HG02840 (cell line): ENCODE data around the gene ARHGAP22.

ENCODE experiments used
- ATAC-seq: cut with Tn5 transposase; IDR thresholded peaks from one replicate; pipeline ENCODE4 v1.9.1; 2021; ENCODE audit warnings: mild to moderate bottlenecking, moderate library complexity, moderate number of reproducible peaks; ENCODE audit not compliant: unreplicated experiment, low FRiP score

The ARHGAP22 gene

GRCh38 chr10:48592346-48592745, 12.5 kb downstream of the ARHGAP22 start:
- no peak for ATAC-seq

DNA sequence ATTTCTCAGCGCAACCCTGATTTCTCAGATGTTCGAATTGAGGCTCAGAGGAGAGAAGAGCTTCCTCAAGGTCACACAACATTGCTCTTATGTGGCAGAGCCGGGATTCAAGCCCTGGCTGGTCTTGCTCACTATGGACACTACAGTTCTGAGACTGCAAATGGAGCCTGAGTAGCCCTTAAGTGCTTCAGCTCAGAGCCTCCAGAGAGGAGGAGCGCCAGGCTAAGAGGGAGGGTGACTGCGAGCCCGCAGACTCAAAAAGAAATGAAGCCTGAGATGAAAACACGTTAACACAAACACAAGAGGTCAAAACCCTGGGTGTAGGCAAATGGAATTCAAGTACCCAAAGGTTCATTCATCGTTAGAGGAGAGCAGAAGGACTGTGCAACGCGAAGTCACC, 13.9 kb downstream of the ARHGAP22 start:
- no peak for ATAC-seq

DNA sequence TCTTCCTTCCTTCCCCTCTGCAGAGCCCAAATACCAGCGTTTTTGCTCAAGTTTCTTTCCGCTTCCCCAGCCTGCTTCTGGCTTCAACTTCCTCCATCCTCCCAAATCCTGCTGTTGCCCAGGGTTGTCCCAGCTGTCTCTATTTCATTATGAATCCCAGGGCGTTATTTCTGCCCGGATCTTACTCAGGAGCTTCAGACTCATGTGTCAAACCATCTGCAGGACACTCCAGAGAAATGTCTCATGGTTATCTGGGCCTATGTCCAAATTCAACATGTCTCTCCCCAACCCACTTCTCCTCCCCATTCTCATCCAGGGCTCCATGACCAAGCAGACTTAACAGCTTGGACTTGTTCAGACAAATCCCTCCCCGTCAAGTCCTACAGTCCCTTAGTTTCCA, 15.6 kb downstream of the ARHGAP22 start:
- no peak for ATAC-seq

GRCh38 chr10:48587819-48588218, 17.1 kb downstream of the ARHGAP22 start:
- no peak for ATAC-seq

DNA sequence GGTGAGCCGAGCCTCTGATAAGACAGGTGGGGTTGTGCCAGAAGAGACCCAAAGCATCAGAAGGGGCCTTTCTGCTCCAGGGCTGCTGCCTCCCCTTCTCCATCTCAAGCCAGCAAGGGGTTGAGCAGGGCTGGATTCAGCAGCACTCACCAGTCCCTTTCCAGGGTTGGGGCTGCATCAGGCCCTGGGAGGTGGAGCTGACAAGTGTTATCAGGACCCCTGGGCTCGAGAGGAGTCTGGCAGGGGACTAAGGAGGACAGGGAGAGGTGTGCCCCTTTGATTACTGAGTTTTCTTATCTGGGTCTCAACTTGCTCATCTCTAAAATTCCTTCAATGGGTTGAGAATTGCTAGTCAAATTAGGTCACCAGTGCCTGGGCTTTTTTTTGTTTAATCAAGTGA, 17.8 kb downstream of the ARHGAP22 start:
- ATAC-seq, result no peak

- ATAC-seq, result no peak
Measured at GRCh38 chr10:48582970-48583369, 21.9 kb downstream of the ARHGAP22 start.

GRCh38 chr10:48580236-48580635, 24.6 kb downstream of the ARHGAP22 start:
- no peak for ATAC-seq

DNA sequence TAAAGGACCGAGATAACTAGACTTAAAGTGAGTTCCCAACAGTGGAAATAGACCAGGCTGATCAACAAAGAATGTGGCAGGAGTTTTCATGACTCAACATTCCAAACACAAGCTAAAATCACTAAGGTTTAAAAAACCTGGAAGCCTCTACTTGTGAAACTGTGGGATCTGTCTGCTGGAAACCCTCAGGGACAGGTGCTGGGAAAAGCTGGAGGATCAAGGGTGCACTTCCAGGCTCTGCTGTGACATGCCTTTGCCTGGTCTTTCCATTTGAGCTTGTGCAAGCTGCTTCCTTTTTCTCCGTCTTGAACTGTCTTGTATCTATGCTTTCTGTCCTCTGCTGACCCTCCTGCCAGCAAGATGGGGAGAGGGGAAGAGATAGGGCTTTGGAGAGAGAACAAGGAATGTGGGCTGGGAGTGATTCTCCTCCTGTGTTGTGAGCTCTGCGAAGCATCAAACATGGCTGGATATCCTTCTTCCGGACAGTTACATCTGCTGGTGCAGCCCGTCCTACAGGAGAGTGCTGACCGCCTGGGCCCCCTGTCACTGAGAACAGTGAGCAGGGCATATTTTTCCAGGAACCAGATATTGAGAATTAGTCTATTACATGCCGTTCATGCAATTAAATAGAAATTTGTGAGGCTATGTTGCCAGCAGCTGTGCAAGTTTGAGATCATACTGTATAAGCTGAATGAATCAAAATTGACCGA, 25.5 kb downstream of the ARHGAP22 start:
- no peak for ATAC-seq

GRCh38 chr10:48577158-48577557, 27.7 kb downstream of the ARHGAP22 start:
- no peak for ATAC-seq

- ATAC-seq, result no peak
Measured at GRCh38 chr10:48576501-48576900, 28.4 kb downstream of the ARHGAP22 start.

DNA sequence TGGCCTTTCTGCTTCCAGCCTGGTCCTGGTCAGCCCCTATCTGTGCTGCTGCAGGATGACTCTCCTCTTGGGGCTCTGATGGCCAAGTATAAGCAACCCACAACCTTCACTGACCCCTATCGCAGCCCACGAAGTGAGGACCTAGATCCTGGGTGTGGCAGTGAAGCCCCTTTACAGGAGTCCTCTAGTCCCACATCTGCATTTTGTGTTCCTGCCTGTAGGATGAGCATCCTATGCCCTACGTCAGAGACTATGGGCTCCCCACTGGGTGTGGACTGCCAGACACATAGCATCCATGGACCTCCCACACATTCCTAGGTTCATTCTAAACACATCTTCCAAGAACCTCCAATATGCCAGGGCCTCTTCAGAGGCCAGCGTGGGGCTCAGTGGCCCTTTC, 29.0 kb downstream of the ARHGAP22 start:
- ATAC-seq, result no peak

DNA sequence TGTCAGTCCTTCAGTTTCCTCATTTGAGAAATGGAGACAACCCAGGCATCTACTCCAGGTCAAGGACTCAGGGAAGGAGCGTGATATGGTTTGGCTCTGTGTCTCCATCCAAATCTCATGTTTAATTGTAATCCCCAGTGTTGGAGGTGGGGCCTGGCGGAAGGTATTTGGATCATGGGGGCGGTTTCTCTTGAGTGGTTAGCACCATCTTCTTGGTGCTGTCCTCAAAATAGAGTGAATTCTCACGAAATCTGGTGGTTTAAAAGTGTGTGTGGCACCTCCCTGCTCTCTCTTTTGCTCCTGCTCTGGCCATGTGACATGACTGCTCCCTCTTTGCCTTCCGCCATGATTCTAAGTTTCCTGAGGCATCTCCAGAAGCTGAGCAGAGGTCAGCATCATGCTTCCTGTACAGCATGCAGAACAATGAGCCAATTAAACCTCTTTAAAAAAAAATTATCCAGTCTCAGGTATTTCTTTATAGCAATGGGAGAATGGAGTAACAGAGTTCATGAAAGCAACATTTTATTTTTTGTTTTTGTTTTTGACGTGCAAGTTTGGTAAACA, 30.0 kb downstream of the ARHGAP22 start:
- ATAC-seq, result no peak

- ATAC-seq, result no peak
Measured at GRCh38 chr10:48574322-48574796, 30.5 kb downstream of the ARHGAP22 start.

DNA sequence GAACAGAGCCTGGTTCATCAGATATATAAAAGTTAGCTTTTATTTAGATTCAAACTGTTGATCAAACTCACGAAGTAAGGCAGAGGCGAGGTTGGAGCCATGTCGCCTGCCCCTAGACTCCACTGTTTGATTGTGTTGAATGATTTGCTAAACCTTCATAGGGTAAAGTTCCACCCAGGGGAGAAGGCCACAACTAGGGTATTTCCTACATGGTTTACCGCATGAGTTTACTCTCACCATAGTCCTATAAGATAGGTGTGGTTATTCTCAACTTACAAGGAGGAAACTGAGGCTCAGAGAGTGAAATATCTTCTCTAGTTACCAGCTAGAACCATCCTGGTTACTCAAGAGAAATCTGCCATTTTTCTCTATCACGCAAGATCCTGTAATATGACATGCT, 31.8 kb downstream of the ARHGAP22 start:
- ATAC-seq, result no peak

DNA sequence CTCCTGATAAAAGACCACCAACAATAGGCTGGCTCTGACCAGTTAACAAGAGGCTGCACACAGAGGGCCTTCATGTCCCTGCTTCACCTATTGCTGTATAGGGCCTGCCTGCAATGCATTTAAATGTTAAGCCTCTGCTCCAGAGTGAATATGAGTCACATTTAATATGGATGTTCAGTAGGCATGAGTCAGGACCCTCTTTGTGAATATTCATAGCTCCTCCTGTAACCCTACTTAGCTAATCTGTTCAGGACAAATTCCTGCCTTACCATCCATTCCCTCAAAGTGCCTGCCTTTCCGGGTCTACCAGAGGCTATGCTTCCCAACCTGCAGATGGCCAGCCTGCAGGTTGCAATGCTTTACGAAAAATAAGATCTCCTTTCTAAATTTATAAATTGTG, 32.5 kb downstream of the ARHGAP22 start:
- ATAC-seq, result no peak

DNA sequence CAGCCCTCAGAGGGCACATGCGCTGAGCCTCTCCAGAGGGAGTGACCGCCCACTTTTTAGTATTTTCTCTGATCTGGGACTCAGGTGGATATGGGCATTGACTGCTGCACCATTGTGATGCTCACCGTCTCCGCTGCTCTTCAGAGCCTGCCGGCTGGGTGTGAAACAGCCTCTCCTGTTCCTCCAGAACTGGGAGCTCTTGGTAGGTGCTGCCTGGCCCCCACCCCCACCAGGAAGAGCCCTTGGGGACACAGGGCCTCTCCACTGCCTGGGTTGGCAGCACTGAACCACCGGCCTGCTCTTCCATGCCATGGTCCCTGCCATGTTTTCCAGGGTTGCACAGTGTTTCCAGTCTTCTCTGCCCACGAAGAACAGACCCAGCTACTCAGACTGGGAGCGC, 36.3 kb downstream of the ARHGAP22 start:
- ATAC-seq, result no peak

GRCh38 chr10:48568131-48568530, 36.7 kb downstream of the ARHGAP22 start:
- no peak for ATAC-seq

DNA sequence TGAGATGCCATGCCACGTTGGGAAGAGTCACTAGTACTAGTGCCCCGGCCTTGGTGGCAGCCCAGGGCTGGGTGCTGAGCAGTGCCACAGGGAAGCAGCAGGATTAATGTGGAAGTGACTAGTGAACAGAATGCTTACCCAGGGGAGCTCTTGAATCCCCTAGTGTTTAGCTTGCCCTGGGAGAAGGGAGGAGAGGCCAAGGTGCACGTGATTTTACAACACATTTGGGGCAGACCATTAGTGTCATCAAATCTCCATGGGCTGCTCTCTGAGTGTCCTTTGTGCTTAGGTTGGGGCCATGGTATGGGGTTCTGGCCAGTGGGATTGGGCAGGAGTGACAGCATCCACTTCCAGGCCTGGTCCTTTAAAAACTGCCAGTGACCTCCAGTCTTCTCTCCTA, 37.5 kb downstream of the ARHGAP22 start:
- no peak for ATAC-seq

- ATAC-seq, result no peak
Measured at GRCh38 chr10:48564466-48565160, 40.3 kb downstream of the ARHGAP22 start.

DNA sequence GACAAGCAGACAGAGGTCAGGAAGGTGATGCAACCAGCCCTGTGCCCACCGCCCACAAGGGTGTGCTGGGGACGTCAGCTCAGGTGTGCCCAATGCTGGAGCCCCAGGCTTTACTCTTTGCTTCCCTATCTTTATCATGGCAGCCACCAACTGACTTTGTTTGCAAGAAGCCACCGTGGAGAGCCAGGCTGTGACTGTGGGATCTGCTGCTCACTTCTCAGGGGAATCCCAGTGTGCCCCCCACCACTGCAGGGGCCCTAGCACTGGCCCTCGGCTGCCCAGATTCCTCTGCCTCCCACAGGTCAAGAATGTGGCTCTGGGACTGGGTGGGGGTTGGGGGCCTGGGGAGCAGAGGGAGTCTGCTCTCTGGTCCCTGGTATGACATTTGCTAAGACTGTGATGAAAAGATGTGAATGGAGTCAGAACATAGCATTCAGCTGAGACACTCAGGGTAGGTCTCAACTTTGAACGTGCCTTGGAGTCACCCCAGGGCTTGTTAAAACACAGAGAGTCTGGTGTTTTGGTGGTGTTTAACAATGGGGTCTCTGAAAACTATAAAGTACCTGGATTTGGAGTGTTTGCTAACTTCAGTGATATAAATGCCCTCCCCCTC, 47.3 kb downstream of the ARHGAP22 start:
- no peak for ATAC-seq

- ATAC-seq, result no peak
Measured at GRCh38 chr10:48556713-48557112, 48.2 kb downstream of the ARHGAP22 start.
